GOT3 (cell line): Measurements from ENCODE around the gene UBE2L6.

Experiments used
- DNase-seq: peaks from one replicate; lab custom pipeline; 2025; ENCODE audit warnings: mixed read lengths; lab: John Stamatoyannopoulos, UW

UBE2L6 gene

DNA sequence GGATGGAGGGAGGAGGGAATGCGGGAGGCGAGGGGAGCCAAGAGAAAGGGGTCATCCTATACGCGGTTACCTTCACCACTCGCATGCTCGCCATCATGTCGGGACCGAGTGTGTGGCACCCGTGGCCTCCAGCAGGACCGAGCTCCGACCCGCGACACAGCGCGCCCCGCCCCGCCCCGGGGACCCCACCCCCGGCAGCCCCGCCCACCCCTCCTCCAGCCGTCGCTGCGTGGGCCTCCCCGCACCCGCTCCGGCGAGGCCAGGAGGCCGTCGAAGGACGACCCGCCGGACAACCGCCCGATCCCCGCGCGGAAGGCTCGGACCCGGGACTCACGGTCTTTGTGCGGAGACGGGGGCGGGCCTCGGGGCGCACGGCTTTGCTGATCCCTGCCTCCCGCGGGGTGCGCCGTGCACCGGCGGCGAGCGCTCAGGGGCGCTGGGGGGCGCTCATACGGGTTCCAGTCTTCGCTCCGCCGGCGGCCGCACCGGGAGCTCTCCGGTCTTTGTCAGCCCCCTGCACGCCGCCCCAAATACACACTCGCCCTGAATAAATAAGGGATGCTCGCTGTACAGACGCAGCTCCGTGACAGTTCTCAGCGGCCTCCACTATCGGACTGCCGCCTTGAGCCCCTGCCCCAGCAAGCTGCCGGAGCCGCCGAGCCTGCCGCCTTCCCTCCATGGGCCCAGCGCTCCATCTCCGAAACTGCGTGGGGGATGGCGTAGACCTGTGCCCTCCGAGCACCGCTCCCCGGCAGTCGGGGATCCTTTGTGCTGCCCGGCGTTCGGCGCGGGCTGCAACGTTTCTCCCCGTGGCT lies at the start of gene UBE2L6:
Gene UBE2L6 (minus strand): TSS at position 158 of the 815 bp plus-strand sequence. CDS start 61 bp downstream, at position 97.
- no peak for DNase-seq

DNA sequence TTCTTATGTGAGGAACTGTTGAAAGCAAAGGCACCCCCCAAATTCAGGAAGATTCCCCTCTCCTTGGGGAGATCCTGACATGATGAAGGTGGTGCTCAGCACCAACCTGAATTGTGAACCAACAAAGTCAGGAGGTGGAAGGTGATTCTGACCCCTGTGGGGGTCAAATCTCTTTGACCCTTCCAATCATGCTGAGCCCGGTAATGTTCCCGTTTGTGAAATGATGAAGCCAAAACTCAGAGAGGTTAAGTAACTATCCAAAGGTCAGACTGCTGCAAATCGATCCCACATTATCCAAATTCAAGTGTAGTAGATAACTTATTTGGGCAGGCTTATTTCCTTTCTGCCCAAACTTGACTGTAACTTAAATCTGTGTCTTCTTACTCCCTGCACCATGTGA lies 49.1 kb upstream of the UBE2L6 start:
- no peak for DNase-seq

DNA sequence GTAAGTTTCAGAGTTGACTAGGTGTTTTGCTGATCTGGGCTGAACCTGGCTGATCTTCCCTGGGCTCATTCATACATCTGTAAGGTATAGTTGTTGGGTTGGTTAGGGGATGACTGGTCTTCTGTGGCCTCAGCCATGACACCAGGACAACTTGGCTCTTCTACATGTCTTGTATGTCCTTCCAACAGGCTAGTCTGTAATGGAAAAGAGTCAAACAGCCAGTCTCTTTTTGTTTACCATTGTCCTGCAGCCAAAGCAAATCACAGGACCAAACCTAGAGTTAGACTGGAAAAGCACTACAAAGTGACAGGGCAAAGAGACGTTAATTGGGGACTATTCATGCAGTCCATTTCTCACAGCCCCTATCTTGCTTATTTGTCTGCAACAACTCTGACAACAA lies 47.8 kb upstream of the UBE2L6 start:
- DNase-seq: no peak

DNA sequence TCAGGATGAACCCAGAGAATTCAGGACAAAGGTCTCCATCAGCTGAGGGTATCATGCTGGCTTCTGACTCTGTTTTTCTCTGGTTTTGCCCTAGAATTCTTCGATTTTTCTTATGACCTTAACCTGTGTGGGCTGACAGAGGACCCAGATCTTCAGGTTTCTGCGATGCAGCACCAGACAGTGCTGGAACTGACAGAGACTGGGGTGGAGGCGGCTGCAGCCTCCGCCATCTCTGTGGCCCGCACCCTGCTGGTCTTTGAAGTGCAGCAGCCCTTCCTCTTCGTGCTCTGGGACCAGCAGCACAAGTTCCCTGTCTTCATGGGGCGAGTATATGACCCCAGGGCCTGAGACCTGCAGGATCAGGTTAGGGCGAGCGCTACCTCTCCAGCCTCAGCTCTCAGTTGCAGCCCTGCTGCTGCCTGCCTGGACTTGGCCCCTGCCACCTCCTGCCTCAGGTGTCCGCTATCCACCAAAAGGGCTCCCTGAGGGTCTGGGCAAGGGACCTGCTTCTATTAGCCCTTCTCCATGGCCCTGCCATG lies 46.8 kb upstream of the UBE2L6 start:
- DNase-seq: no peak

DNA sequence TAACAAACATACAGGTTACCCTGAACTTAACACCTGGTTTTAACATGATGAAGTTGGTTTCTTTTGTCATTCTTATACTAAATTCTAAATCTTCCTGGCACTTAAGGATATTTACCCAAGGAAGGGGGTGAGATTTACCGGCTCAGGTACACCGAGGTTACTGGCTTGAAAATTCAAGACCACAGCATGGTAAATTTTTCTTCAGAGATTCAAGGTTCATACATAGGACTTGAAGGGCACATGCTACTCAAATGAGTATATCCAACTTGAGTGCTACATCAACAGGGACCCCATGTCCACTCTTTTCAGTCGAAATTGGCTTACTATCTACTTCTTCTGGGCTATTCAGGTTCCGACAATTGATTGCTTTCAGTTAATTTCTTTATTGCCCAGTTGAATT lies 42.7 kb upstream of the UBE2L6 start:
- DNase-seq: no peak

DNA sequence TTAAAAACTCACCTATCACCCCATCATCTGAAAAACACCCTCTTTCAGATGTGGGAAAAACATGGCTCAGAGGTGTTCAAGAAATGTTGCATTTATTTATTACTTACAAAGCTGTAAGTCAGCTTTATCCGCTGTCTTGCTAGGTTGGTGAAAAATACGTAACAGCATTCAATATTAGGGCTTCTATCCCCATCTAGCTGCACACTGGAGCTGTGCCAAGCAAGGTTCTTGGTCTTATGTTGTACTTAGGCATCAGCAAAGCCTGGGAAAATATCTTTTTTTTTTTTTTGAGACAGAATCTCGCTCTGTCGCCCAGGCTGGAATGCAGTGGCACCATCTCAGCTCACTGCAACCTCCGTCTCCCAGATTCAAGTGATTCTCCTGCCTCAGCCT lies 37.6 kb upstream of the UBE2L6 start:
- DNase-seq: no peak

DNA sequence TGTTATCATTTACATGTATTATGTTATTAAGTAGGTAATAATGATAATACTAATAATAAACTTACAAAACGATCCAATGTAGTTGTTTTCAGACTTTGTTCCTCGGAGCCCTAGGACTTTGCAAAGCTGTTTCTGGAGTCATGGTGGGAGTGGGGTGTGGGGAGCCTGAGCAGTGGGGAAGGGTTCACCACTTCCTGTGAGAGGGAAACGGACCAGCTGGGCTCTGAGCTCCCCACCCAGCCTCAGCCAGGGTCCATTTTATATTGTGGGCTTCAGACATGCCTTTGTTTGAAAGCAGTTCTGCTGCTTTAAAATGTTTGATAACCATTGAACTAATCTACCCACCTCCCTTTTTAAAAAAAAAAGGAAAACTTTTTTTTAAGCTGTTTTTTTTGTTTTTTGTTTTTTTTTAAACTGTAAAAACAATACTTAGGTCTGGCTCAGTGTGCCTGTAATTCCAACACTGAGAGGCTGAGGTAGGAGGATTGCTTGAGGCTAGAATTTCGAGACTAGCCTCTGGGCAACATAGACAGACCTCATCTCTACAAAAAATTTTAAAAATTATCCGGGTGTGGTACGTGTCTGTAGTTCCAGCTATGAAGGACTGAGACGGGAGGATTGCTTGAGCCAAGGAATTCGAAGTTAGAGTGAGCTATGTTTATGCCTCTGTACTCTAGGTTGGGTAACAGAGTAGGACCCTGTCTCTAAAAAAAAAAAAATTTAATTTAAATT lies 37.0 kb upstream of the UBE2L6 start:
- no peak for DNase-seq

DNA sequence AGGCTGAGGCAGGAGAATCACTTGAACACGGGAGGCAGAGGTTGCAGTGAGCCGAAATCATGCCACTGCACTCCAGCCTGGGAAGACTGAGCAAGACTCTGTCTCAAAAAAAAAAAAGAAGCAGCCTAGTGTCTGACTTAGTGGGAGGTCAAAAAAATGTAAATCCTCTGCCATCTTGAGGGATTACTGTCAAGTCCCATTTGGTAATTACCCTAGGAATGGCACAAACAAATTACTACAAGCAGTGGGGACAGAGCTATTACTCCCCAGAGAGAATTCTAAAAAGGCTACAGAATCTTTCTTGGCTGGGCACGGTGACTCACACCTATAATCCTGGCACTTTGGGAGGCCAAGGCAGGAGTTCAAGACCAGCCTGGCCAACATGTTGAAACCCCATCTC lies 33.8 kb upstream of the UBE2L6 start:
- no peak for DNase-seq

DNA sequence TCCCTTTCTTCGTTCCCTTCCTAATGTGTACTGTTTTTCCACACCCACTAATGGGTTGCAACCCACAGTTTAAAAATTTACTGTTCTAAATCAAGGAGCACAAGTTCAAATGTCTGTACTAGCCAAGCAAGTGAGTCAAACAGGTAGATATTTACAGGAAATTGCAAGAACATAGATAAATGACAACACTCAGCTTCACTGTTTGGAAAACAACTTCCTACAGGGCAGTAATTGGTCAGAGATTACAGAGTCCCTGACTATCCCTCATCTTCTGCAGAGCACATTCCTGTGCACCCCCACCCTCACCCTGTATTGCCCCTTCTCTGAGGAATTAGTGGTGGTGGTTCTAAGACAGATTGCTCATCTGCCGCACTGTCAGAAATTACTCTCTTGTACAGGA lies 31.9 kb upstream of the UBE2L6 start:
- no peak for DNase-seq

DNA sequence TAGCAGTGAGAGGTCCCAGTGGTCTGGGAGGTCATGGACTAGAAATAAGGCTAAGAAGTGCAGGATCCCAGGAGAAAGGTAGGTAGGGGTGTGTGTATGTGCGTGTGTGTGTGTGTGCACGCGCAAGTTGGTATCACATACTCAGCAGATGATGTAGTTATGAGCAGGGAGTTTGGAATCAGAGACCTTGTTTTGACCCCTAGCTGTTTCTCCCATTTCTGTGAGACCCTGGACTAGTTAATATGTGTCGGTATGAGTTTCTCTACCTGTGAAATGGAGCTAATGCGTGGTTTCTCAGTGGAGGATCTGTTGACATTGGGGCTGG lies 31.3 kb upstream of the UBE2L6 start:
- no peak for DNase-seq

DNA sequence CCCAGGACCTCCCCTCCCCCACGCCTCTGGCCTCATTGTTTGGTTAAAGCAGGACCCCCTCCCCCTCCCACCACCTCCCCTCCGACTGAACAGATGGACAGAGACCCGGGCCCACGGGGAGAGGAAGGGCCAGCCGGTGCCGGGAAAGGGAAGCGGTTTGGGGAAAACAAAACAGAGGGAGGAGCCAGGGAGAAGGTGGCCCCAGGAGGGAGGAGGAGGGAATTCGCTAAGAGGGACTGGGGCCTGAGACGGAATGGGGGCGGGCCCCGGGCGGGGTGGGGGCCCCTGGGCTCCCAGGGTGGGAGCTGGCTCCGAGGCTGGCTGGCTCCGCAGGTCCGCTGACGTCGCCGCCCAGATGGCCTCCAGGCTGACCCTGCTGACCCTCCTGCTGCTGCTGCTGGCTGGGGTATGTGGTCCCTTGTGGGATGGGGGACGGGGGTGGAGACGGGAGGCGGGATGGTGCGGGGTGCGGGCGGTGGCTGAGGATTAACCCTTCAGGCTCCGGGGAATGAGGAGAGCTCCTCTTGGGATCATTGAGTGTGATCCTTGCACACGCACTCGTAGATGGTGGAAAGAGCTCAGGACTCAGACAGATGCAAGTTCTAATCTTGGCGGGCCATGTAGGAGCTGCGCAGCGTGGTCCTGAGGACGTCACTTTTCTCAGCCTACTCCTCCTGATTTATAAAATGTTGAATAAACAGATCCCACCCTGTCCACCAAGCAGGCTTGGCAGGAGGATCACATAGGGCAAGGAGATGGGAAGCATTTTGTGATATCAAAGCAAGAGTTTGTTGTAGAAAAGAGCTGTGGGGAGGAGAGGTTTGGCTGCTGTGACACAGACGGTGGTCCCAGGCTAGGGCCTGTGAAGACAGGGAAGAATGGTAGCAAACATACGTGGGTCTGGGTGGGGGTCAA lies 30.7 kb upstream of the UBE2L6 start:
- no peak for DNase-seq

DNA sequence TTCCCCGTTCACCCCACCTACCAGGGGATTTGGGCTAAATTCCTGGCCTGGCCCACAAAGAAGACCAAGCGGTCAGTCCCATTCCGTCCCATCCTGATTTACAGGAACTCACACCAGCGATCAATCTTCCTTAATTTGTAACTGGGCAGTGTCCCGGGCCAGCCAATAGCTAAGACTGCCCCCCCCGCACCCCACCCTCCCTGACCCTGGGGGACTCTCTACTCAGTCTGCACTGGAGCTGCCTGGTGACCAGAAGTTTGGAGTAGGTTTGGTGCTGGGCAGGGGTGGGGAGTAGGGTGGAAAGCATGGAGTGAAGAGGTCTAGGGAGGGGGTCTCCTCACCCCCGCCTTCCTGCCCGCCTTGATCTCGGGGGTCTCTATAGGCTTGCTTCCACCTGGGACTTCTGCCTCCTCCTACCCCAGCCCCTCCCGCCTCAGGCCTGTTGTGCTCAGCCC lies 30.0 kb upstream of the UBE2L6 start, which contains the start of gene SERPING1:
Gene SERPING1 (plus strand): TSS at position 225 of the 455 bp plus-strand sequence. CDS start 586 bp downstream, outside the sequence.
- no peak for DNase-seq

DNA sequence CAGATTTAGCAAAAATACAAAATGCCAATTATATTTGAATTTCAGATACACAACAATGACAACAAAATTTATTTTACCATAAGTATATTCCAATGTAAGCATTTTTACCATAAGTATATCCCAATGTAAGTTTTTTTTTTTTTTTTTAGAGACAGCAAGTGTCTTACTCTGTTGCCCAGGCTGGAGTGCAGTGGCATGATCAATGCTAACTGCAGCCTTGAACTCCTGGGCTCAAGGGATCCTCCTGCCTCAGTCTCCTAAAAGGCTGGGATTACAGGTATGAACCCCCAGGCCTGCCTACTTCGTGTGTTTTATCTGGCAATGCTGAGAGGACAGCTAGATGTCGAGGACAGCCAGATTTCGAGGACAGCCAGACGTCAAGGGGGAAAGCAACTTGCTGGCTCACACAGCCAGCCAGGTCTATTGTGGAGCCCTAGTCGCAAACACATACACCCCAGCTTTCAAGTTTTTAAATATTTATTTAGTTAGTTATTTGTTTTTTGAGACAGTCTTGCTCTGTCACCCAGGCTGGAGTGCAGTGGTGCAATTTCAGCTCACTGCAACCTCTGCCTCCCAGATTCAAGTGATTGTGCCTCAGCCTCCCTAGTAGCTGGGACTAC lies 28.9 kb upstream of the UBE2L6 start:
- DNase-seq: no peak

DNA sequence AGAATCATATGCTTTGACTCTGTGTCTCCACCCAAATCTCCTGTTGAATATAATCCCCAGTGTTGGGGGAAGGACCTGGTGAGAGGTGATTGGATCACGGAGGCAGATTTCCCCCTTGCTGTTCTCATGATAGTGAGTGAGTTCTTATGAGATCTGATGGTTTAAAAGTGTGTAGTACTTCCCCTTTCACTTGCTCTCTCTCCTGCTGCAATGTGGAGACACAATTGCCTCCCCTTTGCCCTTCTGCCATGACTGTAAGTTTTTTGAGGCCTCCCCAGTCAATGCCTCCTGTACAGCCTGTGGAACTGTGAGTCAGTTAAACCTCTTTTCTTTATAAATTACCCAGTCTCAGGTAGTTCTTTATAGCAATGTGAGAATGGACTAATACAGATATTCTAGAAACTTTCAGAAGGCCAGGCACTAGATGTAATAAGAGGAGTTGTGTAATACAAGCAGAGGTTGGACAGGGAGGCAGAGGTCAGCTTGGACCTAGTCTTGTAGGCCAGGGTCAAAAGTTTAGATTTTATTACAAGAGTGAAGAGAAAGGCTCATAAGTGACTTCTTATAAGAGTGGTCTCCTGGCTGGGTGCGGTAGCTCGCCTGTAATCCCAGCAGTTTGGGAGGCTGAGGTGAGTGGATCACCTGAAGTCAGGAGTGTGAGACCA lies 20.7 kb upstream of the UBE2L6 start:
- no peak for DNase-seq

DNA sequence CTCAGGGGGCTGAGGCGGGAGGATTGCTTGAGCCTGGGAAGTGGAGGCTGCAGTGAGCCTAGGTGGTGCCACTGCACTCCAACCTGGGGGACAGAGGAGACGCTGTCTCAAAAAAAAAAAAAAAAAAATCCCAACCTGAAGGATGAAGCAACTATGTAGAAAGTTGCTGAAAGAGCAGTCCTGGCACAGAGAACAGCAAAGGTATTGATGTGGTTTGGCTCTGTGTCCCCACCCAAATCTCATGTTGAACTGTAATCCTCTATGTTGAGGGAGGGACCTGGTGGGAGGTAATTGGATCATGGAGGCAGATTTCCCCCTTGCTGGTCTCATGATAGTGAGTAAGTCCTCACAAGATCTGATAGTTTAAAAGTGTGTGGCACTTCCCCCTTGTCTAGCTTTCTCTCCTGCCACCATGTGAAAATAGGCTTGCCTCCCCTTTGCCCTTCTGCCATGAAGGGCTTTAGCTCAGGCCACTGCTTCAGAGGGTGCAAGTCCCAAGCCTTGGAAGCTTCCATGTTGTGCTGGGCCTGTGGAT lies 19.3 kb upstream of the UBE2L6 start:
- DNase-seq: no peak

DNA sequence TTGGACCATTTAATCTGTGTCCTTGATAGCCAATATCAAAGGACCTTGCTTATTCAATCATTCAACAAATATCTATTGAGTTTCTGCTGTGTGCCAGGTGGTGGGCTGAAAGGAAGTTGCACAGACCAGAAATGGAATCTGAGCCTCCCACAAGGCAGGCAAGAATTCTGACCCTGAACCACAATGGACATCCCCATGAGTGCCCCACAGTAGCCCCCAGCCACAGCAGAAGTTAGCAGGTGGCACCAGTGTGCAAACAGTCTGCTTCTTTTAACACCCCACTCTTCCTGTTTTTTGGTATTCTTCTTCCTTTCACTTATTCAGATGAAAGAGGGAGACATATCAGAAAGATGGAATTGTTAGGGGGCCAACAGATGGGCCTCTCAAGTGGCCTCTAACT lies 17.8 kb upstream of the UBE2L6 start:
- DNase-seq: no peak

DNA sequence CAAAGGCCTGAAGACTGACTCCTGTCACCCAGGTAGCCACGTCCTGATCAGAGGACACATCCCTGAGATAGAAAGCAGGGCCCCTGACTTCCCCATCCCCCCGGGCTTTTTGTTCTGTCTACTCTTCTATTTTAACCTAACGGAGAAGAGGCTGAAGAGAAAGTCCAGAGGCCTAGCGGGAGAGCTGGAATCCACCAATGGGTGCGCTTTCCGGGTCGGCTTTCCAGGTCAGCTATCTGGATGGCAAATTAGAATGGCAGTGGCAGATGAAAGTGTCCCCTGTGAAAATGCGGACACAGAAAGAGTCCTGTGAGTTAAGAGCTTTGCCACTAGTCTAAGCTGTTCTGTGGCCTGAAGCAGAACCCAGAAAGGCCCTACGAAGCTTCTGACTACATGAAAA lies 16.9 kb upstream of the UBE2L6 start:
- no peak for DNase-seq

DNA sequence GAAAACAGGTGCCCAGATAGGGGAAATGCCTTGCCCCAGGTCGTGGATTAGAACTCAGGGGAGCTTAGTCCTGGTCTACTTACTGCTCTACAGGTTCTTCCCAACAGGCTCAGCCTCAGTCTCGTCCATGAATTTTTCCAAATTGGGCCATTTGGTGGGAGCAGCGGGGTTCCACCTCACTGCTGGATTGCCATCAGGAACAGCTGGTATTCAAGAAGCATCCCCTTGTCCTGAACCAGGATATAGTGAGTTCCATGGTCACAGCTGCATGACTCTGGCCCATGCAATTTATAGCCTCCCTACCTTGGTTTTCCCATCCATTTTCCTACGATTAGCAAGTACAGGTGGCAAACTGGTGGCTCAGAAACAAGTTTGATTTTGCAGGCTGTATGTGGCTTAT lies 6.6 kb upstream of the UBE2L6 start:
- no peak for DNase-seq

DNA sequence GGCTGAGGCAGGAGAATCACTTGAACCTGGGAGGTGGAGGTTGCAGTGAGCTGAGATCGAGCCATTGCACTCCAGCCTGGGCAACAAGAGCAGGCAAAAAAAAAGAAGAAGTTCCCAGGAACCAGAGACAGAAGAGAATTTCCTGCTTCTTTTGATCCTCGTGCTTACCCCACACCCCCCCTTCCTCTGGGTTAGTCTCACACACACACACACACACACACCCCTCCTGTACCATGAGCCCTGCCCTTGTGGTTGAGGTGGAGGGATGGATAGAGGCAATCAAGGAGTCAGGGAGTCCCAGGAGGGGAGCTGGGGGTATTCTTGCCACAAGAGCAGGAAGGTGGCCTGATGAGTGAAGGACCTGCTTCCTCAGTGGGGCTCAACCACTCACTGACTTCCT lies 4.1 kb upstream of the UBE2L6 start:
- no peak for DNase-seq

DNA sequence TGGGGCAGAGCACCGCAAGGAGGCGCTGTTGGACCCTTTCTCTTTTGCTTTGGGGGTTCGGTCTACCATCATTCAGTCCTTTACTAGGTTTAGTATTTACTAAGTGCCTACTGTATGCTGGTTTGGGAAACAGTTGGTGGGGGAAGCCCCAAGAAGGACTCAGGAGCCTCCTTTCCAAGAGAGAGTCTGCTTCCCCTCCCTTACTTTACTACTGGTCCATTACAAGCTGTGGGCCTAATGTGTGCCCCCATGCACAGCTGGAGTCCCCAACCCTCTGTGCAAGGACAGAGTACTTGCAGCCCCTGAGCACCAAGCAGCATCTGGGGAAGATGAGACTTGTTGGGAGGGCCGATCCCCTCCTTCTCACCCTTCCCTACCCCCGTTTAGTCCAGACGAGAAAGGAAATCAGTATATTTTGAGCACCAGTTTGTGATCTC lies 876 bp upstream of the UBE2L6 start:
- peak; percentile 33 for DNase-seq
